Calu3 (cell line): ENCODE data around the gene SRP68. TPM values are rescaled to one million over a fixed set of nuclear protein-coding genes. Genes with fewer than 3 reads are reported as not detected.

ENCODE experiments used
- BruUV-seq: library from RNA; stranded (reverse); fragments of 400-500 nt; replicated peaks from 2 replicates; lab custom pipeline; 2021; lab: Mats Ljungman, UMichigan
- CTCF ChIA-PET: fragments of 300-600 bp; sonication (Branson Sonifier 250); formaldehyde crosslinking; loops from one replicate; lab custom pipeline; 2022; ENCODE audit warnings: antibody characterized with exemption; lab: Charles Lee
- DNase-seq: peaks from one replicate; pipeline ENCODE4 v3.0.0; 2022
- H3K27ac Mint-ChIP-seq: one replicate; pipeline ENCODE4 v1.8.0; 2022; ENCODE audit warnings: mixed read lengths; ENCODE audit not compliant: unreplicated experiment
- H3K27me3 Mint-ChIP-seq: one replicate; pipeline ENCODE4 v1.8.0; 2022; ENCODE audit warnings: mixed read lengths; ENCODE audit not compliant: unreplicated experiment
- H3K36me3 Mint-ChIP-seq: one replicate; pipeline ENCODE4 v1.8.0; 2022; ENCODE audit warnings: mild to moderate bottlenecking, moderate library complexity, mixed read lengths; ENCODE audit not compliant: insufficient read depth, unreplicated experiment
- H3K4me1 Mint-ChIP-seq: one replicate; pipeline ENCODE4 v1.8.0; 2022; ENCODE audit warnings: mild to moderate bottlenecking, low read depth, mixed read lengths; ENCODE audit not compliant: unreplicated experiment
- H3K4me3 Mint-ChIP-seq: one replicate; pipeline ENCODE4 v1.8.0; 2022; ENCODE audit warnings: mild to moderate bottlenecking, low read depth, moderate library complexity, mixed read lengths; ENCODE audit not compliant: unreplicated experiment
- H3K9me3 Mint-ChIP-seq: one replicate; pipeline ENCODE4 v1.8.0; 2022; ENCODE audit warnings: low read depth, mixed read lengths; ENCODE audit not compliant: unreplicated experiment
- intact Hi-C: fragments of 100-400 bp; cut with micrococcal nuclease; formaldehyde crosslinking; loops from one replicate; pipeline ENCODE4 v1.10.0; 2022; ENCODE audit not compliant: unreplicated experiment
- total RNA-seq: library from RNA; stranded (reverse); gene quantifications from 2 replicates; pipeline ENCODE4 v1.2.3, GENCODE V29; 2022
- TF ChIP-seq, protein P1 (sequence below): fragments of 200-600 bp; IDR thresholded peaks from one replicate; pipeline ENCODE4 v1.8.0; 2022; ENCODE audit warnings: antibody characterized with exemption; ENCODE audit not compliant: unreplicated experiment

The SRP68 gene
- total RNA-seq, 1 experiment from 2014 or later, result 80.7 TPM

DNA sequence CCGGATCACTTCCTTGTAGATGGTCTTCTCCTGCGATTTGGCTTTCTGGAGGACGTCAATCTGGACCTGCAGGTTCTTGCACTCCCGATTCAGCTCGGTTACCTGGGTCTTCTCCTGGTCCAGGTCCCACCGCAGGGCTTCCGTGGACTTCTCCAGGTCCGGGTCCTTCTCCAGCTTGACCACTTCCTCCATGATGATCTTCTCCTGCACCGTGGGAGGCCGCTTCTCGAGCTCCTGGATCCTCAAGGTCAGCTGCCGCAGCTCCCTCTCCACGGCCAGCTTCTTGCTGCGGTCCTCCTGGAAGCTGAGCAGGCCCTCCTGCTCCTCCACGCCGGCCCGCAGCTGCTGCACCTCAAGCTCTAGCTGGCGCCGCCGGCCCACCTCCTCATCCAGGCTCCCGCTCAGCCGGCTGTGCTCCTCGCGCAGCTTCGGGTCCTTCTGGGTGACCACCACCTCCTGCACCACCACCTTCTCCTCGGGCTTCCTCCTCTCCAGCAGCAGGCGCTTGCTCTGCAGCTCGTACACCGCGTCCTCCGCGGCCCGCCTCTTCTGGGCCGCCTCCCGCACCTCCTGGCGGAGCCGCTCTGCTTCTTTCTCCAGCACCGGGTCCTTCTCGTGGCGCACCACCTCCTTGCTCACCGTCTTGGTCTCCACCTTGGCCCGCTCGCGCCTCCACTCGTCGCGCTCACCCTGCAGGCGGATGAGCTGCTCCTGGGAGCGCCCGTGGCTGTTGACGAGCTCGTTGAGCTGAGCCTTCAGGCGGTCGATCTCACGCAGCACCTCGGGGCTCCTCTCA, 63.5 kb downstream of the SRP68 start:
- BruUV-seq, result no TSS peak
- intact Hi-C loops, result no loop called here
- peaks cover 73% of the 10 kb centered on the region for H3K36me3 Mint-ChIP-seq
- H3K27me3 Mint-ChIP-seq, result no peaks in the 10 kb centered on the region
- H3K4me3 Mint-ChIP-seq, result no peak overlapping the region
- no peak overlapping the region for H3K27ac Mint-ChIP-seq
- peaks cover 12% of the 10 kb centered on the region for H3K4me1 Mint-ChIP-seq
- DNase-seq, result no peak
- CTCF ChIA-PET, result no interaction called here
- no peaks in the 10 kb centered on the region for H3K9me3 Mint-ChIP-seq
- TF ChIP-seq, protein P1, sequence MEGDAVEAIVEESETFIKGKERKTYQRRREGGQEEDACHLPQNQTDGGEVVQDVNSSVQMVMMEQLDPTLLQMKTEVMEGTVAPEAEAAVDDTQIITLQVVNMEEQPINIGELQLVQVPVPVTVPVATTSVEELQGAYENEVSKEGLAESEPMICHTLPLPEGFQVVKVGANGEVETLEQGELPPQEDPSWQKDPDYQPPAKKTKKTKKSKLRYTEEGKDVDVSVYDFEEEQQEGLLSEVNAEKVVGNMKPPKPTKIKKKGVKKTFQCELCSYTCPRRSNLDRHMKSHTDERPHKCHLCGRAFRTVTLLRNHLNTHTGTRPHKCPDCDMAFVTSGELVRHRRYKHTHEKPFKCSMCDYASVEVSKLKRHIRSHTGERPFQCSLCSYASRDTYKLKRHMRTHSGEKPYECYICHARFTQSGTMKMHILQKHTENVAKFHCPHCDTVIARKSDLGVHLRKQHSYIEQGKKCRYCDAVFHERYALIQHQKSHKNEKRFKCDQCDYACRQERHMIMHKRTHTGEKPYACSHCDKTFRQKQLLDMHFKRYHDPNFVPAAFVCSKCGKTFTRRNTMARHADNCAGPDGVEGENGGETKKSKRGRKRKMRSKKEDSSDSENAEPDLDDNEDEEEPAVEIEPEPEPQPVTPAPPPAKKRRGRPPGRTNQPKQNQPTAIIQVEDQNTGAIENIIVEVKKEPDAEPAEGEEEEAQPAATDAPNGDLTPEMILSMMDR, result no peak

DNA sequence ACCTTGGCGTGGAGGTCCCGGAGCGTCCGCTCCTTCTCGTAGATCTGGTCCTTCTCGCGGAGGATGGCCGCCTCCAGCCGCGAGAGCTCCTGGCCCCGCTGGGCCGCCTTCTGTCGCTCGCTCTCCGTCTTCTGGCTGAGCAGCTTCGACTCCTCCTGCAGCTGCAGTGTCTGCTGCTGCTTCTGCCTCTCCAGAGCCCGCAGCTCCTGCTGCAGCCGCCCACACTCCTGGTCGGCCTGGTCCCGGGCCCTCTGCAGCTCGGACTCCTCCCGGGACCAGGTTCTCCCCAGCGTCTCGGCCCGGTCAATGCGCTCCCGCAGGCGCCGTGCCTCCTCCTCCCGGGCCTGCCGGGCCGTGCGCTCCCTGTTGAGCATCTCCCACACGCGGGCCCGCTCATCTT, 64.1 kb downstream of the SRP68 start:
- intact Hi-C loops, result no loop called here
- no peak for DNase-seq
- no TSS peak for BruUV-seq
- peaks cover 73% of the 10 kb centered on the region for H3K36me3 Mint-ChIP-seq
- CTCF ChIA-PET, result interaction anchor here (0.6 to 1.0 kb wide), 2 partner anchors 103 to 241 kb away, joined by 3 read pairs; no protein-coding TSS in a partner anchor
- TF ChIP-seq, protein P1, result no peak
- H3K27ac Mint-ChIP-seq, result no peak overlapping the region
- no peak overlapping the region for H3K4me3 Mint-ChIP-seq
- H3K4me1 Mint-ChIP-seq, result peaks cover 12% of the 10 kb centered on the region
- H3K9me3 Mint-ChIP-seq, result no peaks in the 10 kb centered on the region
- H3K27me3 Mint-ChIP-seq, result no peaks in the 10 kb centered on the region

DNA sequence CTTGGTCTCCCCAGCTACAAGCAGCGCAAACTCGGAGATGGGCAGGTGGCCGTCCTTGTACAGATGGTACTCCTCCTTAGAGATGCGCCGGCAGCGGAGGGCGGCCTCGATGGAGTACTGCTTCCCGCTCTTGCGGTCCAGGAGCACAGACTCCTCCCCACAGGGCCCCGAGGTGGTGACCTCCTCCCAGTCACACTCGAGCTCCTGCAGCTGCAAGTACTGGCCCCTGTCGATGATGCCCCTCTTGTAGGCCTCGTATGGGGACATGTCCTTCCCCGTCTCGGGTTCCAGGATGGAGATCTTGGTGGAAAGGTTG, 64.5 kb downstream of the SRP68 start:
- Mint-ChIP-seq H3K4me3 (no peak overlapping the region), H3K36me3 (peaks cover 73% of the 10 kb centered on the region), H3K4me1 (peaks cover 12% of the 10 kb centered on the region), H3K27me3 (no peaks in the 10 kb centered on the region), H3K9me3 (no peaks in the 10 kb centered on the region), H3K27ac (no peak overlapping the region)
- BruUV-seq, result no TSS peak
- CTCF ChIA-PET, result interaction anchor here (0.6 to 1.0 kb wide), 2 partner anchors 103 to 241 kb away, joined by 3 read pairs; no protein-coding TSS in a partner anchor
- intact Hi-C loops, result no loop called here
- TF ChIP-seq, protein P1, result no peak
- no peak for DNase-seq

DNA sequence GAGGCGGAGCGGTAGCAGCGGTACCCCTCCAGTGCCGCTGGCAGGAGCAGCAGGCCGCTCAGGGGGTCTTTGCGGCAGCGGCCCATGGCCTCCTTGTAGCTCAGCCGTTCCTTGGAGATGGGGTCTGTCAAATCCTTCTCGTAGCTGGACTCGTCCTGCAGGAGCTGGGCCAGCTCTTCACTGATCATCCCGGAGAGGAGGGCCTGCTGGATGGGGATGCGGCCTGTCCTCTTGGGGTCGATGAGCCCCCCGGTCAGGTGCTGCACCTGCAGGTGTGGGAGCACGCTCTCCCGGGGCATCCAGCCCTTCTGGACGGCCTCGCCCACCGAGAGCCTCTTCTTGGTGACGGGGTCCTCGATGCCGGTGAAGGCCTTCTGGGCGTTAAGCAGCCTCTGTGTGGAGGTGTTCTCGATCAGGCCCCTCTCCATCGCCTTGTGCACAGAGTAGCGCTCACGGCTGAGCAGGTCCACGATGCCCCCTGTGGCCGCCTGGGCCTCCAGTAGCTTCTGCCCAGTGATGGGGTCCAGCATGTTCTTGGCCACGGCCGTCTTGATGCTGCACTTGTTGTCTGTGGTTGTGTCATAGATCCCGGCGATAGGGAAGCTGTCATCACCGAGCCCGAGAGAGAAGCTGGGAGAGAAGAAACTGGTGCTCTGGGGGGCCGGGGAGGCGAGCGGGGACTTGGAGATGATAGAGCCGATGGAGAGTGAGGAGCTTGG, 65.0 kb downstream of the SRP68 start:
- Mint-ChIP-seq H3K4me3 (no peak overlapping the region), H3K36me3 (peaks cover 76% of the 10 kb centered on the region), H3K9me3 (no peaks in the 10 kb centered on the region), H3K27me3 (no peaks in the 10 kb centered on the region), H3K4me1 (peaks cover 12% of the 10 kb centered on the region), H3K27ac (no peak overlapping the region)
- no peak for DNase-seq
- CTCF ChIA-PET, result interaction anchor here (1.0 kb wide), 1 partner anchor 102 kb away, joined by 3 read pairs; no protein-coding TSS in a partner anchor
- intact Hi-C loops, result no loop called here
- TSS peak; percentile 31 for BruUV-seq
- TF ChIP-seq, protein P1, result no peak
